Articular chondrocyte of knee joint (primary cell): ENCODE data around the gene ZBTB9. TPM values are rescaled to one million over a fixed set of nuclear protein-coding genes. Genes with fewer than 3 reads are reported as not detected.

Experiments
- small RNA-seq: library from RNA; depleted of rRNA; stranded (forward); fragments of <200 nt; gene quantifications from one replicate; pipeline ENCODE3, GENCODE V24; 2012
- total RNA-seq: library from RNA; depleted of rRNA; stranded (reverse); fragments of >200 nt; gene quantifications from 2 replicates; pipeline ENCODE4 v1.2.3, GENCODE V29; 2012

The ZBTB9 gene
- total RNA-seq, result 3.3 and 5.0 TPM in 2 replicates

DNA sequence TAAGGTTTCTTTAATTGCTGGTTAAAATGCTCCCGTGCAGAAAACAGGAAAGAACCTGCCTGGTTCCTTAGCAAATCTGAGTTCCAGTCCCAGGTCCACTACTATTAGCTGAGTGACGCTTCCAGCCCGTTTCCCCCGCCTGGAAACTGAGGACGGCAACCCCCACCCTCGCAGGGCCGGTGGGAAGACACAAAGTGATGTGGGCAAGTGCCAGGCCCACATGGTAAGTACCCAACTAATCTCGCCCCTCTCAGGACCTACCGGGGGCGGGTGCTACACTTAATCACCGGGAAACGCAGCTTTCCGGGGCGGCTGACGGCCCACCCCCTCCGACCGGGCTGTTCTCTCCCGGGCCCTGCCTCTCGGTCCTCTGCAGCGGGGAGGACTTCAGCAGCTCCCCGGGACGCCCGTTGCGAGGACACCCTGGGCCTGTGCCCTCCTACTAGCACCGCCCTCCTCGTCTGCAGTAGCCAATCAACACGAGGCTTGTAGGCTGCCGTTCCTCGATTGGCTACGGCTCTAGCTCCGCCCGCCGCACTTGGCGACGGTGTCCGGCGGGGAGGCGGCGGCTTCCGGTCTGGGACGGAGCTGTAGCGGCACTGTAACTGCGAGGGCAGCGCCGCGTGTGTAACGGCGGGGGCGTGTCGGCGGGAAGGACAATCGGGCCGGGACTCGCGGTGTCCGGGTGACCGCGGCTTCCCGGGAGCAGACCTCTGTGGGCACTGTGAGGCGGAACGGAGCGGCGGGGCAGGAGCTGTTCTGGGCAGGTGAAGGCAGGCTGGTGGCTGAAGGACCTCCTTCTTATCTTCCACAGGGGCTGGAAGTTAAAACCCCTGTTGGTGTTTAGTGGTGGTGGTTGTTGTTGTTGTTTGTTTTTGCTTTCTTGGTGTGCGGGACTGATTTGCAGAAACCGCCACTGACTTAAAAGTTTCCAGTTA is at the start of gene ZBTB9:
Gene ZBTB9 (plus strand): TSS at position 568 of the 938 bp plus-strand sequence. CDS start 525 bp downstream, outside the sequence.

DNA sequence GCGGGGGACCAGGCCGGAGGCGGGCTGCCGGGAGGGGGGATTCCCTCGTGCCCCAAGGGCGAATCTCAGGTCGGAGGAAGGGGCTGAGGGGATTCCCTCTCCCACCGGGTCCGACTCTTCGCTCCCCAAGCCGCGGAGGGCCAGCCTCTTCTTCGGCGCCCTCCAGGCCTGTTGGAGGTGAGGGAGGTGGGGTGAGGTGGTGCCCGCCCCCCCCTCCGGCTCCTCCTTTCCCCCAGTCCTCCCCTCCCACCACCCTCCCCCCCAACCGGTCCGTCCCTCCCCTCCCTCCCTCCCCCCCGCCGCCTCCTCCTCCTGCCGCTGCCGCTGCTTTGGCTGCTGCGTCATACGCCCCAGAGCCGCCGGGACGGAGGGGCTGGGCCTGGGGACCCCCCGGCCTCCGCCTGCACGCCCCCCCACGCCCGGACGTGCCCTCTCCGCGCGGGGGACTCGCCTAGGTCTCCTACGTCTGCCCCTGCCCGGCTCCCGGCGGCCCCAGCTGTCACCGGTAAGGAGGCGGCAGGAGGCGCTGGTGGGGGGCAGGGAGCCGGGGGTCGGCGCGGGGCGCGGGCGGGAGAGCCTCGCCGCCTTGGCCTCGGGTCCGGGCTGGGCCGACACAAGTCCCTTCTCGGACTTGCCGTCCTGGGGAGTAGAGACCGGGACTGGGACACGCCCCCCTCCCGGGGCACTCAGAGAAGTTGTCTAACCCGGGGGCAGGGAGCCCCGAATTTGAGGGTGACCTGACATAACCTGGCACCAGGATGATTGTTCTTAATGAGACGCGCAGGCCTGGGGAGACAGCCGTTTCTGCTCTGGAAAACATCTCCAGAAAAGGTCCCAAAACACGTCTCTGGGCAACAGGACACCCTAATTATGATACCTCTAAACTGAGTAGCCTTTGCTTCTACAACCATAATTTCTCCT is 43.4 kb upstream of the ZBTB9 start, which contains the start of gene PHF1:
Gene PHF1 (plus strand): TSS at position 304 of the 921 bp plus-strand sequence. CDS start 1,250 bp downstream, outside the sequence.

DNA sequence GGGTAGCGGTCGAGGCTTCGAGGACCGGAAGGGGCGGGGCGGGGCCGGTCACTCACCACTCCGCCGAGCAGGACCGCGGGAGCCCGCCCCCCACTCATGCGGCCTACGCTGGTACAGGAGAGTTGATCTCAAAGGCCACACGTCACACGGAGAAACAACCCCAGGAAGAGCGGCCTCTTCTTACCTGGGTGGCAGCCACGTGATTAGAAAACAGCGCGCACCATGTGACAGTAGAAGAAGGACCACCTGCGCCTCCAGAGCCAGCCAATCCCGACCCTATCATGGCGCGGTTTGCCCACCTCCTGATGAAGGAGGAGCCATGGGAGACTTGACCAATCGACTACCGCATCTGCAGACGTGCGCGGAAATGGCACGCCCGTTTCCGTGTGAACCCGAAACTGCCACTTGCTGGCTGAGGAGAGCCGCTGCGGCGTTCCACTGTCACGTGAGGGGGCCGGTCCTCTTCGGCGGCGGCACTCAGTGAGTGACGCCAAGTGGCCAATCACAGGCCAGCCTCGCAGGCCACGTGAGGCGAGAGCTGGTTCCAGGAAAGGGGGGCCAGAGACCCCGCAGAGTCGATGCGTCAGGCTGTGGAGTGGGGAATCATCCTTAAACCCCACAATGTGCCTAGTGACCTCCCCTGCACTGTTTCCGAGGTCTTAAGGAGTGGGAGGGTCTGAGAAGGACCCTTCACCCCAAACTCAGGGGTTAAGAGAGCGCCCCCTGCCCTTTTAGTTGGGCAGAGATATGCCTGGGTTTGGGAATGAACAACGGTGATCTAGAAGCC is 36.3 kb upstream of the ZBTB9 start, which contains the start of gene CUTA:
Gene CUTA (minus strand): TSS at position 205 of the 787 bp plus-strand sequence. CDS start 107 bp downstream, at position 98.

GRCh38 chr6:33419580-33420490 is 34.5 kb upstream of the ZBTB9 start, which contains the start of gene SYNGAP1:
Gene SYNGAP1 (plus strand): TSS chr6:33420065. CDS start chr6:33420265, 200 bp downstream.

Small RNAs within 50 kb of the gene (small RNA-seq; reads per million reads assigned to genes)
- not detected for gene ZBTB9

Other genes with a start within 250 kb of the ZBTB9 start
- 3.2 and 3.3 TPM in 2 replicates for gene HSD17B8, start 249.9 kb upstream of the ZBTB9 start, total RNA-seq
- 23.9 and 25.7 TPM in 2 replicates for gene RING1, start 246.1 kb upstream of the ZBTB9 start, total RNA-seq
- gene VPS52, start 182.7 kb upstream of the ZBTB9 start, total RNA-seq, result 42.2 and 44.6 TPM in 2 replicates
- gene RPS18, start 182.5 kb upstream of the ZBTB9 start, total RNA-seq, result 2,534 and 3,321 TPM in 2 replicates
- gene B3GALT4, start 177.5 kb upstream of the ZBTB9 start, total RNA-seq, result 7.6 and 8.2 TPM in 2 replicates
- gene WDR46, start 165.3 kb upstream of the ZBTB9 start, total RNA-seq, result 60.0 and 62.0 TPM in 2 replicates
- gene PFDN6, start 165.0 kb upstream of the ZBTB9 start, total RNA-seq, result 16.6 and 26.2 TPM in 2 replicates
- gene RGL2, start 155.6 kb upstream of the ZBTB9 start, total RNA-seq, result 19.7 and 20.3 TPM in 2 replicates
- gene TAPBP, start 140.5 kb upstream of the ZBTB9 start, total RNA-seq, result 81.8 and 85.3 TPM in 2 replicates
- gene ZBTB22, start 136.8 kb upstream of the ZBTB9 start, total RNA-seq, result 11.1 and 11.9 TPM in 2 replicates
- 22.9 and 36.4 TPM in 2 replicates for gene DAXX, start 131.6 kb upstream of the ZBTB9 start, total RNA-seq
- gene KIFC1, start 62.8 kb upstream of the ZBTB9 start, total RNA-seq, result 10.5 and 15.9 TPM in 2 replicates
- gene PHF1, start 43.6 kb upstream of the ZBTB9 start, total RNA-seq, result 19.7 and 22.9 TPM in 2 replicates
- 88.9 and 103 TPM in 2 replicates for gene CUTA, start 36.5 kb upstream of the ZBTB9 start, total RNA-seq
- 6.3 and 6.4 TPM in 2 replicates for gene SYNGAP1, start 34.5 kb upstream of the ZBTB9 start, total RNA-seq
- gene BAK1, start 125.7 kb downstream of the ZBTB9 start, total RNA-seq, result 11.5 and 12.7 TPM in 2 replicates
- gene ITPR3, start 166.7 kb downstream of the ZBTB9 start, total RNA-seq, result 68.0 and 88.5 TPM in 2 replicates